ENCODE results near the gene CHCHD6.

DNA sequence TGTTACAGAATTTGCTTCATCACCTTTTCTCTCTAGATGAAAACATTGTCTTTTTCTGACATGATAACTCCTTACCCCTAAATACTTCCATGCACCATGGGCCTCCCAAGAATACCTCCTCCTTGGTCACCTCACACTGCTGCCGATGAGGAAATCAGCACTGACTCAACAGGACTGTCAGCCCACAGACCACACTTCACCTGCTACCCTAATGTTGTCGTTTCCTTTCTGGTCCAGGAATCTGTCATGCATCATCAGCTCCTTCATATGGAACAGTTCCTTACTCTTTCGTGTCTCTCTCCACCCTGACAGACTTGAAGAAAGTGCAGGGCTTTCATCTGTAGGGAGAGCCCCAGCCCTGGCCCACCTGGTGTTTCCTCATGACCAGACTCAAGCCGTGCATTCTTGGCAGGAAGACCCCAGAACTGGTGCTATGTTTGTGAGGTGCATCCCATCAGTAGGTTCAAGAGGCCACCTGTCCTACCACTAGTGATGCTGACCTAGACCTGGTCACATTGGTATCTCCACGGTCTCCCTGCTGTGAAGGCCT is 237.8 kb downstream of the CHCHD6 start:
- no peak for TF ChIP-seq EZH2 (IDR thresholded peaks at IDR 0.05; ENCODE audit: borderline replicate concordance, low read length)
- TF ChIP-seq, protein P1, sequence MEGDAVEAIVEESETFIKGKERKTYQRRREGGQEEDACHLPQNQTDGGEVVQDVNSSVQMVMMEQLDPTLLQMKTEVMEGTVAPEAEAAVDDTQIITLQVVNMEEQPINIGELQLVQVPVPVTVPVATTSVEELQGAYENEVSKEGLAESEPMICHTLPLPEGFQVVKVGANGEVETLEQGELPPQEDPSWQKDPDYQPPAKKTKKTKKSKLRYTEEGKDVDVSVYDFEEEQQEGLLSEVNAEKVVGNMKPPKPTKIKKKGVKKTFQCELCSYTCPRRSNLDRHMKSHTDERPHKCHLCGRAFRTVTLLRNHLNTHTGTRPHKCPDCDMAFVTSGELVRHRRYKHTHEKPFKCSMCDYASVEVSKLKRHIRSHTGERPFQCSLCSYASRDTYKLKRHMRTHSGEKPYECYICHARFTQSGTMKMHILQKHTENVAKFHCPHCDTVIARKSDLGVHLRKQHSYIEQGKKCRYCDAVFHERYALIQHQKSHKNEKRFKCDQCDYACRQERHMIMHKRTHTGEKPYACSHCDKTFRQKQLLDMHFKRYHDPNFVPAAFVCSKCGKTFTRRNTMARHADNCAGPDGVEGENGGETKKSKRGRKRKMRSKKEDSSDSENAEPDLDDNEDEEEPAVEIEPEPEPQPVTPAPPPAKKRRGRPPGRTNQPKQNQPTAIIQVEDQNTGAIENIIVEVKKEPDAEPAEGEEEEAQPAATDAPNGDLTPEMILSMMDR (conservative IDR thresholded peaks at IDR 0.05 in 1 of 2, IDR thresholded peaks at IDR 0.05 in 1 of 2; ENCODE audit: extremely low read depth in 1 of 2, insufficient read depth in 1 of 2, low read depth in 1 of 2, low read length in 2 of 2), result no peak

All from mammary epithelial cell (primary cell).